Measurements from ENCODE around the gene PLEKHO2. TPM values are rescaled to one million over a fixed set of nuclear protein-coding genes. Genes with fewer than 3 reads are reported as not detected.

PLEKHO2 gene
- polyA plus RNA-seq, 2 of the 4 experiments (the other 2 are of a cell fraction): 2.8 to 3.9 TPM

- H3K27ac ChIP-seq: no peak overlapping the region
- H3K4me1 ChIP-seq: peaks cover 6% of the 10 kb centered on the region; the same call in 1 of the 3 replicates
- ATAC-seq (no peak), FAIRE-seq (no peak), DNase-seq (ENCODE audit: low read depth in 1 of 2, low spot score in 1 of 2) (no peak)
- peaks cover 10% of the 10 kb centered on the region for H3K9me3 ChIP-seq
- WGBS (ENCODE audit: missing lambda C conversion rate): 68% methylated on average over 3 of the region's 3 CpGs
- ChIA-PET POLR2A (no interaction called here), CTCF (interaction anchor here (0.9 to 4.3 kb wide), 11 partner anchors 10 to 175 kb away, joined by 3 to 25 read pairs (median 7); no protein-coding TSS in a partner anchor)
- no peak overlapping the region for H3K4me3 ChIP-seq
- TF ChIP-seq EHF (CRISPR knock-in tag; IDR thresholded peaks at IDR 0.05) (no peak), SREBF2 (IDR thresholded peaks at IDR 0.05) (no peak), JUN (IDR thresholded peaks at IDR 0.05) (no peak), POLR2AphosphoS2 (conservative IDR thresholded peaks at IDR 0.05; ENCODE audit: low read length) (no peak), HOXB5 (CRISPR knock-in tag; IDR thresholded peaks at IDR 0.05) (no peak), CHD4 (IDR thresholded peaks at IDR 0.05; ENCODE audit: borderline replicate concordance) (no peak), RFX5 (IDR thresholded peaks at IDR 0.05) (no peak), JUNB (IDR thresholded peaks at IDR 0.05) (no peak), CHD2 (IDR thresholded peaks at IDR 0.05; ENCODE audit: low read length, partially characterized antibody) (no peak), FOXS1 (CRISPR knock-in tag; IDR thresholded peaks at IDR 0.05) (no peak), CEBPB (IDR thresholded peaks at IDR 0.05) (no peak), REST (IDR thresholded peaks at IDR 0.05) (no peak), ZC3H11A (IDR thresholded peaks at IDR 0.05) (no peak), HDAC2 (IDR thresholded peaks at IDR 0.05) (no peak), KDM5A (IDR thresholded peaks at IDR 0.05) (no peak), HES2 (IDR thresholded peaks at IDR 0.05) (no peak), GATA3 (IDR thresholded peaks at IDR 0.05; ENCODE audit: borderline replicate concordance) (no peak)
- TF ChIP-seq, protein P1, sequence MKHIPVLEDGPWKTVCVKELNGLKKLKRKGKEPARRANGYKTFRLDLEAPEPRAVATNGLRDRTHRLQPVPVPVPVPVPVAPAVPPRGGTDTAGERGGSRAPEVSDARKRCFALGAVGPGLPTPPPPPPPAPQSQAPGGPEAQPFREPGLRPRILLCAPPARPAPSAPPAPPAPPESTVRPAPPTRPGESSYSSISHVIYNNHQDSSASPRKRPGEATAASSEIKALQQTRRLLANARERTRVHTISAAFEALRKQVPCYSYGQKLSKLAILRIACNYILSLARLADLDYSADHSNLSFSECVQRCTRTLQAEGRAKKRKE (CRISPR knock-in tag; IDR thresholded peaks at IDR 0.05; ENCODE audit: low read depth): no peak
- TF ChIP-seq, protein P2, sequence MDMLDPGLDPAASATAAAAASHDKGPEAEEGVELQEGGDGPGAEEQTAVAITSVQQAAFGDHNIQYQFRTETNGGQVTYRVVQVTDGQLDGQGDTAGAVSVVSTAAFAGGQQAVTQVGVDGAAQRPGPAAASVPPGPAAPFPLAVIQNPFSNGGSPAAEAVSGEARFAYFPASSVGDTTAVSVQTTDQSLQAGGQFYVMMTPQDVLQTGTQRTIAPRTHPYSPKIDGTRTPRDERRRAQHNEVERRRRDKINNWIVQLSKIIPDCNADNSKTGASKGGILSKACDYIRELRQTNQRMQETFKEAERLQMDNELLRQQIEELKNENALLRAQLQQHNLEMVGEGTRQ (IDR thresholded peaks at IDR 0.05): no peak
- no peak overlapping the region for H3K4me2 ChIP-seq
These were observed 64.7 kb downstream of the PLEKHO2 start for GRCh38 chr15:64906402-64906801.

DNA sequence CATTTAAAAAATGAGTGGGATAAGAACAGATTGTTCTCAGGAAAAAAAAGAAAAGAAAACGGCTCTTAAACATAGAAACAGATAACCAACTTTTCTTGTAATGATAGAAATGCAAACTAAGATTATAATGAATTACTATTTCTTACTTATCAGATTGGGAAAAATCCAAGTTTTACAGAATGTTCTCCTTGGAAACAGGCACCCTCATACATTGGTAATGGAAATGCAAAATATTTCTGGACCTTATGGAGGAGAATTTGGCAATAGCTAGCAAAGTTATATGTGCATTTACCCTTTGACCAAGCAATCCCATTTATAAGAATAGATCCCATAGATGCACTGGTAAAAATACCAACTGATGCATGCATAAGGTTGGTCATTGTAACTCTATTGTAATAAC lies 66.3 kb downstream of the PLEKHO2 start:
- ATAC-seq (no peak), DNase-seq (ENCODE audit: low read depth in 1 of 2, low spot score in 1 of 2) (no peak), FAIRE-seq (no peak)
- Histone ChIP-seq H3K9me3 (0 out of 3 replicates have a peak, but pooled peaks cover 4% of the 10 kb centered on the region), H3K4me2 (no peak overlapping the region), H3K4me1 (peaks cover 6% of the 10 kb centered on the region; the same call in 2 of the 3 replicates), H3K27ac (no peak overlapping the region), H3K4me3 (no peak overlapping the region)
- ChIA-PET CTCF (interaction anchor here (0.6 to 4.3 kb wide), 3 partner anchors 14 to 151 kb away, joined by 4 to 17 read pairs (median 7); no protein-coding TSS in a partner anchor), POLR2A (no interaction called here)
- TF ChIP-seq HOXA7 (CRISPR knock-in tag; IDR thresholded peaks at IDR 0.05) (no peak), NR3C1 (IDR thresholded peaks at IDR 0.05) (no peak)
- 54% methylated on average over 1 of the region's 1 CpG for WGBS (ENCODE audit: missing lambda C conversion rate)
